DOHH2 (cell line): Measurements from ENCODE around the gene ZNF180.

Experiments used
- CTCF ChIP-seq: fragments of 200-600 bp; sonication (generic); IDR thresholded peaks from one replicate; pipeline ENCODE4 v1.5.1; 2014; ENCODE audit warnings: antibody characterized with exemption, mild to moderate bottlenecking, low read depth, low read length; ENCODE audit not compliant: poor library complexity, severe bottlenecking
- EZH2phosphoT487 ChIP-seq: fragments of 200-600 bp; sonication (generic); IDR thresholded peaks from 2 replicates; pipeline ENCODE4 v1.6.1; 2017; ENCODE audit warnings: borderline replicate concordance, mild to moderate bottlenecking, antibody characterized with exemption, low read length, moderate library complexity, mixed read lengths

- no peak for TF ChIP-seq CTCF
- no peak for TF ChIP-seq EZH2phosphoT487
Observed at GRCh38 chr19:44438441-44438840, 61.9 kb downstream of the ZNF180 start.
